ENCODE results near the gene SRRM2.

SRRM2 gene

DNA sequence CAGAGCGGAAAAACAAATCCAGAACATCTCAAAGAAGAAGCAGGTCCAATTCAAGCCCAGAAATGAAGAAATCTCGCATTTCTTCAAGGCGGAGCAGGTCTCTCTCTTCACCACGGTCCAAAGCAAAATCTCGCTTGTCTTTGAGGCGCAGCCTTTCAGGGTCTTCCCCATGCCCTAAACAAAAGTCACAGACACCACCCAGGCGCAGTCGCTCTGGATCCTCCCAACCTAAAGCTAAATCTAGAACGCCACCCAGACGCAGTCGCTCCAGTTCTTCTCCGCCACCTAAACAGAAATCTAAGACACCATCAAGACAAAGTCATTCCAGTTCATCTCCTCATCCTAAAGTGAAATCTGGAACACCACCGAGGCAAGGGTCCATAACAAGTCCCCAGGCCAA is 10.3 kb downstream of the SRRM2 start:
- no peak for DNase-seq (ENCODE audit: low spot score)

DNA sequence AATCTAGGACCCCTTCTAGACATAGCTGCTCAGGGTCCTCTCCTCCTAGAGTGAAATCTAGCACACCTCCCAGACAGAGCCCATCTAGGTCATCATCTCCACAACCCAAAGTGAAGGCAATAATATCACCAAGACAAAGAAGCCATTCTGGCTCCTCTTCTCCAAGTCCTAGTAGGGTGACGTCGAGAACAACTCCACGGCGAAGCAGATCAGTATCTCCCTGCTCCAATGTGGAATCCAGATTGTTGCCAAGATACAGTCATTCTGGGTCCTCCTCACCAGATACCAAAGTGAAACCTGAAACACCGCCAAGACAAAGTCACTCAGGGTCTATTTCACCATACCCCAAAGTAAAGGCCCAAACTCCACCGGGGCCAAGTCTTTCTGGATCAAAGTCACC is 10.7 kb downstream of the SRRM2 start:
- no peak for DNase-seq (ENCODE audit: low spot score)

DNA sequence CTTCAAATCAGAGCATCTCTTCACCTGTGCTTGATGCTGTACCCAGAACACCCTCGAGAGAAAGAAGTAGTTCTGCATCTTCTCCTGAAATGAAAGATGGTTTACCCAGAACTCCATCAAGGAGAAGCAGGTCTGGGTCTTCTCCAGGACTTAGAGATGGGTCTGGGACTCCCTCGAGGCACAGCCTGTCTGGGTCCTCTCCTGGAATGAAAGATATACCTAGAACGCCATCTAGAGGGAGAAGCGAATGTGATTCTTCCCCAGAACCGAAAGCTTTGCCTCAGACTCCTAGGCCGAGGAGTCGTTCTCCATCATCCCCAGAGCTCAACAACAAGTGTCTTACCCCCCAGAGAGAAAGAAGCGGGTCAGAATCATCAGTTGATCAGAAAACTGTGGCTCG is 12.3 kb downstream of the SRRM2 start:
- DNase-seq (ENCODE audit: low spot score), result no peak

GRCh38 chr16:2765462-2766404 is 13.3 kb downstream of the SRRM2 start:
- DNase-seq (ENCODE audit: low spot score), result no peak

DNA sequence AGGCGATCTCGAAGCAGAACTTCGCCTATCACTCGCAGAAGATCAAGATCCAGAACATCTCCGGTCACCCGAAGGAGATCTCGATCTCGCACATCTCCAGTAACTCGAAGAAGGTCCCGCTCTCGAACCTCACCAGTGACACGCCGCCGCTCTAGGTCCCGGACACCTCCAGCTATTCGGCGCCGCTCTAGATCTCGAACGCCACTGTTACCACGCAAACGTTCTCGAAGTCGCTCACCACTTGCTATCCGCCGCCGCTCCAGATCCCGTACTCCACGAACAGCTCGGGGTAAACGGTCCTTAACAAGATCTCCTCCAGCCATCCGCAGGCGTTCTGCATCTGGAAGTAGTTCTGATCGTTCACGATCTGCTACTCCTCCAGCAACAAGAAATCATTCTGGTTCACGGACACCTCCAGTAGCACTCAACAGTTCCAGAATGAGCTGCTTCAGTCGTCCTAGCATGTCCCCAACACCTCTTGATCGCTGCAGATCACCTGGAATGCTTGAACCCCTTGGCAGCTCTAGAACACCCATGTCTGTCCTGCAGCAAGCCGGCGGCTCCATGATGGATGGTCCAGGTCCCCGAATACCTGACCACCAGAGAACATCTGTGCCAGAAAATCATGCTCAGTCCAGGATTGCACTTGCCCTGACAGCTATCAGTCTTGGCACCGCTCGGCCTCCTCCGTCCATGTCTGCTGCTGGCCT is 14.1 kb downstream of the SRRM2 start:
- DNase-seq (ENCODE audit: low spot score), result no peak

GRCh38 chr16:2767140-2767731 is 14.8 kb downstream of the SRRM2 start:
- DNase-seq (ENCODE audit: low spot score), result no peak

GRCh38 chr16:2767891-2768290 is 15.5 kb downstream of the SRRM2 start:
- DNase-seq (ENCODE audit: low spot score), result no peak

- no peak for DNase-seq (ENCODE audit: low spot score)
Measured at GRCh38 chr16:2768403-2769089, 16.1 kb downstream of the SRRM2 start.

DNA sequence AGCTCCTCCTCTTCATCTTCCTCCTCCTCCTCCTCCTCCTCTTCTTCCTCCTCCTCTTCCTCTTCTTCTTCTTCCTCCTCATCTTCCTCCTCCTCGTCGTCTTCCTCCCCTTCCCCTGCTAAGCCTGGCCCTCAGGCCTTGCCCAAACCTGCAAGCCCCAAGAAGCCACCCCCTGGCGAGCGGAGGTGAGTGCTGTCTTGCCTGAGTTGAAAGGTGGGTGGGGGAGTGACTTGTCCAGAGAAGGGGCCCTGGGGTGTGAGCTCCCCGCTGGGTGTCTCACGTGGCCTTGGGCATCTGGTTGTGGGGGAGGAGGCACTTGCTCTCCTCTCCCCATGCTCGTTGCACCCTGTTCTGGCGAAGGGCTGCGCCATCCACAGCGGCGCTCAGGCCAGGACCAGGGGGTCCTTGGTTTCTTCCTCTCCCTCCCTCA is 16.7 kb downstream of the SRRM2 start:
- DNase-seq (ENCODE audit: low spot score), result no peak

DNA sequence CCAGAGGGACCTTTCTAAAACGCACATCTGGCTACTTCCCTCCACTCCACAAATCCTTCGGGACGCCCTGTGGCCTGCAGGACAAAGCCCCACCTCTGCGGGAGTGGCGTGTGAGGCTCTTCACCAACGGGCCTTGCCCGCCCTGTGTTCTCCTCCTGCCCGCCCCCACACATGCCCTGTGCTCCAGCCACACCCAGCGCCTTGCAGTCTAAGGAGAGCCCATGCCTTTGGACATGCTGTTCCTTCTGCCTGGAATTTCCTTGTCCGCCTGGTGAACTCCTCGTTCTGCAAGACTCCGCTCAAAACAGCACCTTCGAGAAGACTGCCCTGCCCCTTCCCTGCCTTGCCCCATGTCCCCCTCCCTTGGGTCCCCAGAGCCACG is 17.2 kb downstream of the SRRM2 start:
- DNase-seq (ENCODE audit: low spot score), result no peak

GRCh38 chr16:2770057-2770951 is 17.9 kb downstream of the SRRM2 start:
- no peak for DNase-seq (ENCODE audit: low spot score)

GRCh38 chr16:2771496-2772402 is 19.3 kb downstream of the SRRM2 start:
- DNase-seq (ENCODE audit: low spot score), result no peak

- no peak for DNase-seq (ENCODE audit: low spot score)
Measured at GRCh38 chr16:2773188-2773968, 20.9 kb downstream of the SRRM2 start.

DNA sequence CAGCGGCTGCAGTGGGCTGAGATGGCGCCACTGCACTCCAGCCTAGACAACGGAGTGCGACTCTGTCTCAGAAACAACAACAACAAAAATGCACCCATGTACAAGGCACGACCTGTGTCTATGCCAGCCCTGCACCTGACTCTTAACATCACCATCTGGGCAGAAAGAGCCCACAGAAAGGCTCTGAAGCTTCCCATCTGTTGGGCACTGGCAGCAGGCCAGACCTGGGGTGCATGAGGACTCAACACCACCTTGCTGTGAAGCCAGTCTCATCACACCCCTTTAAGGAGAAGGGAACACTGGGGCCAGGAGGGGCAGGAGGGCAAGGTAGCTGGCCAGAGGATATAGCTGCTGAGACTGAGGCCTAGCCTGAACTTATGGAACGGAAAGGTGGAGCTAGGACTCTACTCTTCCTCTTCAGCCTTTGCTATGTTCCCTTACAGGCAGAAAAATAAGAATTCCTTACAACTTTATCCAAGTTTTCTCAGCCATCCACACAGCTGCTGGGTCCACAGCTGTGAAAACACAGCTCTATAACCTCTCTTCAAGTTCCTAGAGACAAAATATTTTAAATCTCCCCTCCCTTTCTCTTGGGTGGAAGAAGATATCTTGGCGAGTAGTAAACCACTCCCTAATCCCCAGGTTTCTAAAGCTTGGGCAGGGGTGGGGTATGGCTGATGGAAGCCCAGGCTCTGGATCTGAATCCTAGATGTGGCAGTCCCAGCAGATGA is 21.9 kb downstream of the SRRM2 start:
- DNase-seq (ENCODE audit: low spot score), result no peak

DNA sequence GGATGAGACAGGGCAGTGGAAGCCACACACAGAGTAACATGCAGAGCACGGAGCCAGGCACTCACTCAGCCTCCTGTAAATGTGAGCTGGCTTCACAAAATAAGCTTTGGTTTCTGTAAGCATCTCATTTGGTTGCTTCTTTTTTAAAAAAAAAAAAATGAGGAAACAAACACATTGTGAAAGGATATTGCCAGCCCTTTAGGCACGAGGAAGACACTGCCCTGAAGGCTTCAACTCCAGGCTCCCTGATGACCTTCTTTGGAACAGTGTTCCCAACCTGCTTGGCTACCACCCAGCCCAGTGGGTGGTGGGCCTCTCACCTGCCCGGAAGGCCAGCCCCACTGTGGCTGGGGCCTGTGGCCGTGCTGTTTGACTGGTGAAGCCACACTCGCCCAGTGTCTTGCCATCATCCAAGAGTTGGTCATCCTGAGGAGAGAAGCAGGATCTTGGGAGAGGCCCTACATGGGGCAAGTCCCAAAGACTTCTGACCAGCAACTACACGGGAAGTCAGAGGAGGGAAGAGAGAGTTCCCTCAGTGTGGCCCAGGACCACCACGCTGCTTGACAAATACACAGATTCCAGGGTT is 22.8 kb downstream of the SRRM2 start:
- DNase-seq (ENCODE audit: low spot score), result no peak

DNA sequence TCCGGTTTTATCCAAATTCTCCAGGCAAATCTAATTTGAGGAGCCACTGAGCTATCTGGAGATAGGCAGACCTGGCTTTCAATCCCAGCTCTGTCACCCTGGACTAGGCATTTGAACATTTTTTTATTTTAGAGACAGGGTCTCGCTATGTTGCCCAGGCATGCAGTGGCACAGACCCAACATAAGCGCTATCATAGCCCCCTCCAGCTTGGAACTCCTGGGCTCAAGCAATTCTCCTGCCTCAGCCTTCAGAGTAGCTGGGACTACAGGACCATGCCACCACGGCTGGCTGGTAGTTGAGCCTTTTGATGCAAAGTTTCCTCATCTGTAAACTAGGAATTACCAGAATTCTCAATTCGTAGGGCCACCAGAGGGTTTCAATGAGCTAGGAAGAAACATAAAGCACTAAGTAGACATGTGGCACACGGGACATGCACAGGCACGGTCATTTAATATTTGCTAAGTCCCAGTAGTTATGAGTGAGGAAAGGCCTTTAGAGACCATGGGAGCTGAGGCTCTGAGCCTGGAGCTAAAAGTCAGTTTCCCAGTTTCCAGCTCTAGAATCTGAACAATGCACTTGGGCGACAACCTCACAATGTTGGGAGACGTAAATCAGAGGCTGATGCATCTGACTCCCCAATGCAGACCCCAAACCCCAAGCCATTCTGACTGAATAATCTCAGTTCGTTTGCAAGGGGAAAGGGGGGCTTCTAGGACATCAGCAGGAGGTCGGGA is 23.5 kb downstream of the SRRM2 start:
- no peak for DNase-seq (ENCODE audit: low spot score)

DNA sequence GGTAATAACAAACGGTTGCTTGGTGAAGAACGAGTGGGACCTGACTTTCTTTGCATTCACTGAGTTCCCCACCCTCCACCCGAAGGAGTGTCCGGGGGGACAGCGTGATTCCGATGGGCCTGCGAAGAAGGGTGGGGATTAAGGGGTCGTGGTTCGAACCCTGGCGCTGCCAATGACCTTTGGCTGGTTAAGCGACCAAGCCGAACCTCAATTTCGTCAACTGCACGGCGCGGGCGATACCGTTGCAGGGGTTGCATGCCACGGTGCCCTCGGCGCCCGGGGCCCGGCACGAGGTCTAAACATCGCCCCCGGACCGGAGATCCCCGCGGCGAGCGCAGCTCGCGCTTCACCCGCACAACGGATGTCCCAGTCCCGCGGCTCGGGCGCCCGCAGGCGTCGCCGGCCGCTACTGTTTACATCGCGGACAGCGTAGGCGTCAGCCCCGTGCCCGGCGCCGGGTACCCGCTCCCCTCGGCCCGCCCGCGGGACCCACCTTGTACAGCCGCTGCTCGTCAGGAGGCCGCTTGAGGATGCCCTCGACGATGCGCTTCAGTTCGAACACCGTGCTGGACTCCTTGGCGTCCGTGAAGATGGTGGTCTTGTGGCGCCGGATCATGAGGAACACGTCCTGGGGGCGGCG is 24.2 kb downstream of the SRRM2 start:
- no peak for DNase-seq (ENCODE audit: low spot score)
